Thoracic aorta (tissue), 2 donors: ENCODE results near the gene BCL7B. TPM values are rescaled to one million over a fixed set of nuclear protein-coding genes. Genes with fewer than 3 reads are reported as not detected.

Experiments used
- ATAC-seq: fragments of 150-250 bp; one replicate; pipeline ENCODE4 v1.8.0; 2017; ENCODE audit warnings: low read depth; ENCODE audit not compliant: insufficient number of reproducible peaks, low FRiP score
- DNase-seq: peaks from one replicate; pipeline ENCODE4 v3.0.0-alpha.2; 2020; ENCODE audit warnings: low spot score
- H3K27ac ChIP-seq, 2 donors: fragments of 200-600 bp; sonication (generic); 1 replicate in 1 of 2; 2 replicates in 1 of 2; pipeline ENCODE4 v1.5.1; 2016; ENCODE audit warnings: mild to moderate bottlenecking in 2 of 2, moderate library complexity in 2 of 2
- H3K27me3 ChIP-seq: fragments of 200-600 bp; sonication (generic); replicated peaks from 2 replicates; pipeline ENCODE4 v1.6.0; 2016; ENCODE audit warnings: mild to moderate bottlenecking; ENCODE audit not compliant: insufficient read depth
- H3K36me3 ChIP-seq: fragments of 200-600 bp; sonication (generic); one replicate; pipeline ENCODE4 v1.5.1; 2016
- H3K4me1 ChIP-seq, 2 donors: fragments of 200-600 bp; sonication (generic); 1 replicate in 1 of 2; 2 replicates in 1 of 2; pipeline versions ENCODE4 v1.5.1 to v1.6.0; 2016; ENCODE audit warnings: low read depth in 2 of 2, mild to moderate bottlenecking in 1 of 2; ENCODE audit not compliant: control insufficient read depth in 1 of 2
- H3K4me3 ChIP-seq: fragments of 200-600 bp; sonication (generic); 2 replicates; pipeline ENCODE4 v1.5.1; 2016; ENCODE audit warnings: mild to moderate bottlenecking
- H3K9me3 ChIP-seq: fragments of 200-600 bp; sonication (generic); 2 replicates; pipeline ENCODE4 v1.5.1; 2016
- total RNA-seq, 2 donors: library from RNA; depleted of rRNA; stranded (reverse); fragments of >200 nt; gene quantifications; one replicate each; pipeline versions ENCODE4 v1.1.0 to v1.2.3, GENCODE V29; 2016
- TF ChIP-seq, protein P1 (sequence below): fragments of 200-600 bp; sonication (generic); IDR thresholded peaks from one replicate; pipeline ENCODE4 v1.5.1; 2019; ENCODE audit warnings: antibody characterized with exemption

BCL7B gene
- total RNA-seq, 2 donors from 2014 or later, result 99.8 to 129 TPM

GRCh38 chr7:73517241-73517995 is 40.1 kb downstream of the BCL7B start:
- Histone ChIP-seq H3K9me3 (no peaks in the 10 kb centered on the region), H3K4me3 (no peak overlapping the region), H3K27me3 (no peaks in the 10 kb centered on the region), H3K27ac (no peak overlapping the region), H3K4me1 (peaks cover 25 to 62% of the 10 kb centered on the region in 2 donors), H3K36me3 (peaks cover 12% of the 10 kb centered on the region)
- ATAC-seq (no peak), DNase-seq (no peak)
- TF ChIP-seq, protein P1, sequence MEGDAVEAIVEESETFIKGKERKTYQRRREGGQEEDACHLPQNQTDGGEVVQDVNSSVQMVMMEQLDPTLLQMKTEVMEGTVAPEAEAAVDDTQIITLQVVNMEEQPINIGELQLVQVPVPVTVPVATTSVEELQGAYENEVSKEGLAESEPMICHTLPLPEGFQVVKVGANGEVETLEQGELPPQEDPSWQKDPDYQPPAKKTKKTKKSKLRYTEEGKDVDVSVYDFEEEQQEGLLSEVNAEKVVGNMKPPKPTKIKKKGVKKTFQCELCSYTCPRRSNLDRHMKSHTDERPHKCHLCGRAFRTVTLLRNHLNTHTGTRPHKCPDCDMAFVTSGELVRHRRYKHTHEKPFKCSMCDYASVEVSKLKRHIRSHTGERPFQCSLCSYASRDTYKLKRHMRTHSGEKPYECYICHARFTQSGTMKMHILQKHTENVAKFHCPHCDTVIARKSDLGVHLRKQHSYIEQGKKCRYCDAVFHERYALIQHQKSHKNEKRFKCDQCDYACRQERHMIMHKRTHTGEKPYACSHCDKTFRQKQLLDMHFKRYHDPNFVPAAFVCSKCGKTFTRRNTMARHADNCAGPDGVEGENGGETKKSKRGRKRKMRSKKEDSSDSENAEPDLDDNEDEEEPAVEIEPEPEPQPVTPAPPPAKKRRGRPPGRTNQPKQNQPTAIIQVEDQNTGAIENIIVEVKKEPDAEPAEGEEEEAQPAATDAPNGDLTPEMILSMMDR, result no peak

DNA sequence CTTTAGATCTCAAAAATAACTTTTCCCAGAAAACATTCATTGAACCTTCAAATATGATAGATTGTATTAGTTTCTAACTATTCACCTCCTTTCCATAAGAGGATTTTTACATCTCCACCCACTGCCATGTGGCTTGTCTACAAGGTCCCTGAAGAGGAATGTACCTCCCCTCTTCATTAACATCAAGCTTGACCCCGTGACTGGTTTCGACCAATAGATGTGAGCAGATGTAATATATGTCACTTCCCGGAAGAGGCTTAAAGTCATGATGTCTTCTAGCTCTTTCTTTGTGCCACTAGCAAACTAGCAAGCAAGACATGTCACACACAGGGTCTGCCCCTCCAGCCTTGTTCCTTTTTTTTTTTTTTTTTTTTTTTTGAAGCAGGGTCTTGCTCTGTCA is 42.3 kb downstream of the BCL7B start:
- no peaks in the 10 kb centered on the region for H3K27me3 ChIP-seq
- DNase-seq (no peak), ATAC-seq (no peak)
- no peak overlapping the region for H3K27ac ChIP-seq
- H3K4me1 ChIP-seq, result peaks cover 25 to 62% of the 10 kb centered on the region in 2 donors
- H3K4me3 ChIP-seq, result no peak overlapping the region
- TF ChIP-seq, protein P1, result no peak
- peaks cover 23% of the 10 kb centered on the region for H3K36me3 ChIP-seq
- H3K9me3 ChIP-seq, result no peaks in the 10 kb centered on the region

GRCh38 chr7:73512018-73512780 is 45.3 kb downstream of the BCL7B start:
- H3K4me1 ChIP-seq, result peaks cover 9 to 34% of the 10 kb centered on the region in 2 donors
- TF ChIP-seq, protein P1, result no peak
- no peak overlapping the region for H3K27ac ChIP-seq
- DNase-seq, result no peak
- H3K4me3 ChIP-seq, result no peak overlapping the region
- H3K36me3 ChIP-seq, result peaks cover 45% of the 10 kb centered on the region
- no peaks in the 10 kb centered on the region for H3K27me3 ChIP-seq
- ATAC-seq, result no peak
- H3K9me3 ChIP-seq, result no peaks in the 10 kb centered on the region

DNA sequence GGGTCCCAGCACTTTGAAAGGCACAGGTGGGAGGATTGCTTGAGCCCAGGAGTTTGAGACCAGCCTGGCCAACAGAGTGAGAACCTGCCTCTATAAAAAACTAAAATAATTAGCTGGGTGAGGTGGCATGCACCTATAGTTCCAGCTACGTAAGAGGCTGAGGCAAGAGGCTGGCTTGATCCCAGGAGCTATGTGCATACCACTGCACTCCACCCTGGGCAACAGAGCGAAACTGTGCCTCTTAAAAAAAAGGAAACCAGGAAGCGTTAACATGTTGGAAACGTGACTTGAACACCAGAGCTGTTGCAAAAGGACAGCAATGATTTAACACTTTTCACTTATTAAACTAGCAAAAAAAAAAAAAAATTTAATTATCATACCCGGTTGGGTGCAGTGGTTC is 48.0 kb downstream of the BCL7B start:
- H3K27ac ChIP-seq, result no peak overlapping the region
- no peaks in the 10 kb centered on the region for H3K9me3 ChIP-seq
- ATAC-seq (no peak), DNase-seq (no peak)
- no peak overlapping the region for H3K4me3 ChIP-seq
- no peaks in the 10 kb centered on the region for H3K27me3 ChIP-seq
- TF ChIP-seq, protein P1, result no peak
- H3K36me3 ChIP-seq, result peaks cover 55% of the 10 kb centered on the region
- peaks cover 9 to 30% of the 10 kb centered on the region in 2 donors for H3K4me1 ChIP-seq

DNA sequence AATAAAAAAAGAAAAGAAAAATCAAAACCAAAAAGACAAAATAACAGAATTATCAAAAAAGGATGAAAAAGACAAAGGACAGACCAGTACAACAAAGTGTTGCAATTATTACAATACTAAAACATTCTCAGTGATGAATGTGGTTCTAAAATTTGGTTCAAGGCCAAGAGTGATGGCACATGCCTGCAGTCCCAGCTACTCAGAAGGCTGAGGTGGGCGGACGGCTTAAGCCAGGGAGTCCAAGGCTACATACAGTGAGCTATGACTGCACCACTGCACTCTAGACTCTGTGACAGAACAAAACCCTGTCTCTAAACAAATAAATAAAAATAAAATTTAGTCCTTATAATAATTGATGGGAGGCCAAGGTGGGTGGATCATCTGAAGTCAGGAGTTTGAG is 49.9 kb downstream of the BCL7B start:
- ATAC-seq (no peak), DNase-seq (no peak)
- Histone ChIP-seq H3K4me3 (no peak overlapping the region), H3K9me3 (no peaks in the 10 kb centered on the region), H3K27ac (no peak overlapping the region), H3K4me1 (peaks cover 7 to 10% of the 10 kb centered on the region in 2 donors), H3K27me3 (no peaks in the 10 kb centered on the region), H3K36me3 (peaks cover 66% of the 10 kb centered on the region)
- TF ChIP-seq, protein P1, result no peak
